ENCODE results near the gene CFAP92. TPM values are rescaled to one million over a fixed set of nuclear protein-coding genes. Genes with fewer than 3 reads are reported as not detected.

Gene CFAP92
- total RNA-seq, 1 donor from 2014 or later = not detected

GRCh38 chr3:128945041-128945877, 48.6 kb downstream of the CFAP92 start:
- no peak overlapping the region for H3K4me3 ChIP-seq (ENCODE audit: low read depth, low read length)
- TF ChIP-seq CTCF (conservative IDR thresholded peaks at IDR 0.05; ENCODE audit: low read depth, low read length) = no peak
- DNase-seq (ENCODE audit: low read depth) = no peak

DNA sequence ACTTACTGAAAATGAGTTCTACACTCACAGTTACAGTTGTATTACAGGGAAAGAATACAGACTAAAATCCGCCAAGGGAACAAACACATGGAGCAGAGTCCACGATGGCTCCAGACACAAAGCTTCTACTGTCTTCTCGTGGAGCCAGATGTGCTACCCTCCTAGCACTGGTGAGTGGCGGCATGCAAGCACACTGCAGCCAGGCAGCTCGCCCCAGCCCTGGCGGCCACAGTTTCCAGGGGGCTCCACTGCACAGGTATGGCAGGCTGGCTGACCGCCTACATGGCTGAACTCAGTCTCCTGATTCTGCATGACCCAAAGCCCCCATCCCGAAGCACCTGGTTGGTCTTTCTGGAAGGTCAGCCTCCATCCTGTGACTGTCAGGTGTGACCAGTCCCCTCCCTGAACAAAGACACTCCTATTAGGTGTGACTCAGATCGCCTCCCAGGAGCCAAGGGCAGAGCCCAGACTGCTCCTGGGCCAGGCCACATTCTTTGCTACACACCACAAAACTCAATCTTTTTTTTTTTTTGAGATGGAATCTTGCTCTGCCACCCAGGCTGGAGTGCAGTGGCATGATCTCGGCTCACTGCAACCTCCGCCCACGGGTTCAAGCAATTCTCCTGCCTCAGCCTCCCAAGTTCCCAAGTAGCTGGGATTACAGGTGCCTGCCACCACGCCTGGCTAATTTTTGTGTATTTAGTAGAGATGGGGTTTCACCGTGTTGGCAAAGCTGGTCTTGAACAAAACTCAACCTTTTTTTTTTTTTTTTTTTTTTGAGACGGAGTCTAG, 51.5 kb downstream of the CFAP92 start:
- TF ChIP-seq CTCF (conservative IDR thresholded peaks at IDR 0.05; ENCODE audit: low read depth, low read length) = no peak
- no peak for DNase-seq (ENCODE audit: low read depth)
- no peak overlapping the region for H3K4me3 ChIP-seq (ENCODE audit: low read depth, low read length)

DNA sequence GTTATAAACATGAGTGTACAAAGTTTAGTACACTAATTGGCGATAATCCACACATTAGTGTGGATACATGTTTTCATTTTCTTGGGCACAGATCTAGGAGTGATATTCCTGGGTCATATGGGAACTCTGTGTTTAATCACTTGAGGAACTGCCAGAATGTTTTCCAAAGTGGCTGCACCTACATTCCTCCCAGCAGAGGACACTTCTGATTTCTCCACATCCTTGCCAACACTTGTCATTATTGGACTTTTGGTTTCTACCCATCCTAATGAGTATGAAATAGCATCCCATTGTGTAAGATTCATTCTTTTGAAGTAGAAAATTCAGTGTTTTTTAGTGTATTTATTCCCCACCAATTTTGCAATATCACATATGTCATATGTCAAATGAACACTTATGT, 53.6 kb downstream of the CFAP92 start:
- no peak for DNase-seq (ENCODE audit: low read depth)
- TF ChIP-seq CTCF (conservative IDR thresholded peaks at IDR 0.05; ENCODE audit: low read depth, low read length) = no peak
- H3K4me3 ChIP-seq (ENCODE audit: low read depth, low read length) = no peak overlapping the region

GRCh38 chr3:128936341-128936740, 57.5 kb downstream of the CFAP92 start:
- H3K4me3 ChIP-seq (ENCODE audit: low read depth, low read length) = no peak overlapping the region
- DNase-seq (ENCODE audit: low read depth) = no peak
- TF ChIP-seq CTCF (conservative IDR thresholded peaks at IDR 0.05; ENCODE audit: low read depth, low read length) = no peak

DNA sequence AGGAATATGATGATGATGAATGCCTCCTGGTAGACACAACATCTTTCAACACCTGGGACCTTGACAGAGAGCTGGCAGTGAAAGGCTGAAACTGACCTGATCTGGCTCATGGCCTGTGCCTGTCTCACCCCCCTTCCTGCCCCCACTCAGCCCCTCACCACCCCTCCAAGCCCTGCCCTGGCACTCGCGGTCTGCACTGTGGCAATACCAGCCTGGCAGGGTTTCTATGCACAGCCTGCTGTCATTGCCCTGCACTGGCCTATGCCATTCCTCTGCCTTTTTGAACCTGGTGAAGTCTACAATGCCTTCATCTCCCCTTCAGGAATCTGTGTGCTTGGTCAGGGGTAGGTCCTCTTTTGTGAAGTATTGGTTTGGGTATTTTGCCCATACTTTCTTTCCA, 58.0 kb downstream of the CFAP92 start:
- no peak overlapping the region for H3K4me3 ChIP-seq (ENCODE audit: low read depth, low read length)
- DNase-seq (ENCODE audit: low read depth) = no peak
- no peak for TF ChIP-seq CTCF (conservative IDR thresholded peaks at IDR 0.05; ENCODE audit: low read depth, low read length)

DNA sequence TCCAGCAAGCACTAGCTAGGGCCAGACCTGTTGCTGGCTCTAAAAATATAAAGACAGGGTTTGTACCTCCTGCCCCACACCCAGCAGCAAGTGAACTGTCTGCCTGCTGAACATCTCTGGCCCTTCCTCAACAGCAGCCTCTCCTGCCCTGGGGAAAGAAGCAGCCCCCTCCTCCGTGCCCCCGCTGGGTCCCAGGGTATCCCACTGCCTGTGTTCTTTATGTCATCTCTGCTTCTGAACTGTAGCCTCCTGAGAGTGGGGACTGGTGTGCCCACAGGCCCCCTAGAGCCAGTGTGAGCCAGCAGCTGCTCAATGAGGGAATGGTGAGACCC, 60.0 kb downstream of the CFAP92 start:
- H3K4me3 ChIP-seq (ENCODE audit: low read depth, low read length) = no peak overlapping the region
- TF ChIP-seq CTCF (conservative IDR thresholded peaks at IDR 0.05; ENCODE audit: low read depth, low read length) = no peak
- no peak for DNase-seq (ENCODE audit: low read depth)

All from epithelial cell of proximal tubule (primary cell).